ENCODE measurements around the gene RPS2.

Gene RPS2

GRCh38 chr16:2001035-2001434 lies 36.4 kb upstream of the RPS2 start:
- no peak overlapping the region for H3K9ac ChIP-seq (ENCODE audit: low read length)
- H3K27ac ChIP-seq (ENCODE audit: low read length) = no peak overlapping the region
- H4K20me1 ChIP-seq (ENCODE audit: insufficient read depth, low read length) = peaks cover 30% of the 10 kb centered on the region
- H3K4me1 ChIP-seq (ENCODE audit: low read length) = peaks cover 8% of the 10 kb centered on the region; the same call in 1 of the 2 replicates
- no peak overlapping the region for H3K4me2 ChIP-seq (ENCODE audit: low read length)
- peaks cover 33% of the 10 kb centered on the region for H3K79me2 ChIP-seq (ENCODE audit: low read length)
- no peak overlapping the region for H2AFZ ChIP-seq (ENCODE audit: low read depth, low read length)
- no peak overlapping the region for H3K4me3 ChIP-seq (ENCODE audit: low read length)
- H3K9me3 ChIP-seq (ENCODE audit: insufficient read depth, low read length) = no peaks in the 10 kb centered on the region
- peaks cover 34% of the 10 kb centered on the region for H3K36me3 ChIP-seq (replicated peaks; ENCODE audit: low read depth, low read length)
- H3K27me3 ChIP-seq (ENCODE audit: low read depth, low read length) = no peaks in the 10 kb centered on the region
- TF ChIP-seq EZH2phosphoT487 (IDR thresholded peaks at IDR 0.05; ENCODE audit: low read depth) (no peak), CTCF (IDR thresholded peaks at IDR 0.05; ENCODE audit: low read depth, low read length) (no peak)

- H3K4me1 ChIP-seq (ENCODE audit: low read length) = peaks cover 8% of the 10 kb centered on the region; the same call in 1 of the 2 replicates
- no peak for TF ChIP-seq EZH2phosphoT487 (IDR thresholded peaks at IDR 0.05; ENCODE audit: low read depth)
- no peak for TF ChIP-seq CTCF (IDR thresholded peaks at IDR 0.05; ENCODE audit: low read depth, low read length)
- H3K27me3 ChIP-seq (ENCODE audit: low read depth, low read length) = no peaks in the 10 kb centered on the region
- no peak overlapping the region for H3K27ac ChIP-seq (ENCODE audit: low read length)
- H3K79me2 ChIP-seq (ENCODE audit: low read length) = peaks cover 23% of the 10 kb centered on the region
- no peak overlapping the region for H3K4me3 ChIP-seq (ENCODE audit: low read length)
- peaks cover 38% of the 10 kb centered on the region for H3K36me3 ChIP-seq (replicated peaks; ENCODE audit: low read depth, low read length)
- H3K9me3 ChIP-seq (ENCODE audit: insufficient read depth, low read length) = no peaks in the 10 kb centered on the region
- peaks cover 20% of the 10 kb centered on the region for H4K20me1 ChIP-seq (ENCODE audit: insufficient read depth, low read length)
- no peak overlapping the region for H2AFZ ChIP-seq (ENCODE audit: low read depth, low read length)
- no peak overlapping the region for H3K4me2 ChIP-seq (ENCODE audit: low read length)
- no peak overlapping the region for H3K9ac ChIP-seq (ENCODE audit: low read length)
Observed at GRCh38 chr16:1999866-2000514, 35.4 kb upstream of the RPS2 start.

- Histone ChIP-seq H3K9ac (ENCODE audit: low read length) (no peak overlapping the region), H3K36me3 (replicated peaks; ENCODE audit: low read depth, low read length) (peaks cover 38% of the 10 kb centered on the region), H3K4me1 (ENCODE audit: low read length) (peaks cover 3% of the 10 kb centered on the region; the same call in 1 of the 2 replicates), H3K4me3 (ENCODE audit: low read length) (no peak overlapping the region), H3K9me3 (ENCODE audit: insufficient read depth, low read length) (no peaks in the 10 kb centered on the region), H2AFZ (ENCODE audit: low read depth, low read length) (no peak overlapping the region), H3K27ac (ENCODE audit: low read length) (no peak overlapping the region), H3K4me2 (ENCODE audit: low read length) (no peak overlapping the region), H3K79me2 (ENCODE audit: low read length) (peaks cover 14% of the 10 kb centered on the region), H4K20me1 (ENCODE audit: insufficient read depth, low read length) (peaks cover 11% of the 10 kb centered on the region), H3K27me3 (ENCODE audit: low read depth, low read length) (no peaks in the 10 kb centered on the region)
- TF ChIP-seq EZH2phosphoT487 (IDR thresholded peaks at IDR 0.05; ENCODE audit: low read depth) (no peak), CTCF (IDR thresholded peaks at IDR 0.05; ENCODE audit: low read depth, low read length) (no peak)
Observed at GRCh38 chr16:1998852-1999801, 34.5 kb upstream of the RPS2 start.

- Histone ChIP-seq H3K4me2 (ENCODE audit: low read length) (no peak overlapping the region), H3K9ac (ENCODE audit: low read length) (no peak overlapping the region), H2AFZ (ENCODE audit: low read depth, low read length) (no peak overlapping the region), H3K4me1 (ENCODE audit: low read length) (no peaks in the 10 kb centered on the region), H3K27ac (ENCODE audit: low read length) (no peak overlapping the region), H4K20me1 (ENCODE audit: insufficient read depth, low read length) (peaks cover 5% of the 10 kb centered on the region), H3K4me3 (ENCODE audit: low read length) (no peak overlapping the region), H3K79me2 (ENCODE audit: low read length) (peaks cover 7% of the 10 kb centered on the region; the same call in 1 of the 2 replicates), H3K27me3 (ENCODE audit: low read depth, low read length) (no peaks in the 10 kb centered on the region), H3K9me3 (ENCODE audit: insufficient read depth, low read length) (no peaks in the 10 kb centered on the region), H3K36me3 (replicated peaks; ENCODE audit: low read depth, low read length) (peaks cover 36% of the 10 kb centered on the region)
- TF ChIP-seq CTCF (IDR thresholded peaks at IDR 0.05; ENCODE audit: low read depth, low read length) = no peak
- no peak for TF ChIP-seq EZH2phosphoT487 (IDR thresholded peaks at IDR 0.05; ENCODE audit: low read depth)
Observed at GRCh38 chr16:1998360-1998835, 33.8 kb upstream of the RPS2 start.
